ENCODE results near the gene TRAPPC1. TPM values are rescaled to one million over a fixed set of nuclear protein-coding genes. Genes with fewer than 3 reads are reported as not detected.

Gene TRAPPC1
- total RNA-seq, 1 donor from 2014 or later, result 129 TPM

GRCh38 chr17:7897090-7897489, 34.7 kb downstream of the TRAPPC1 start:
- H3K27me3 Mint-ChIP-seq, result no peaks in the 10 kb centered on the region
- H3K27ac Mint-ChIP-seq, result no peak overlapping the region
- CTCF ChIA-PET, result interaction anchor here (1.7 to 1.9 kb wide), 2 partner anchors 34 to 153 kb away, joined by 5 to 7 read pairs; no protein-coding TSS in a partner anchor
- POLR2A ChIA-PET, result no interaction called here
- no peaks in the 10 kb centered on the region for H3K9me3 Mint-ChIP-seq
- H3K4me1 Mint-ChIP-seq, result no peaks in the 10 kb centered on the region
- DNase-seq, result no peak
- no peak for ATAC-seq (ENCODE audit: low read depth)
- H3K4me3 Mint-ChIP-seq, result no peak overlapping the region
- intact Hi-C loops (cut with micrococcal nuclease), result loop anchor here (1.0 kb wide), 1 partner anchor 75 kb away; no protein-coding TSS in a partner anchor
- H3K36me3 Mint-ChIP-seq (ENCODE audit: low read depth), result peaks cover 83% of the 10 kb centered on the region
- TF ChIP-seq CTCF (IDR thresholded peaks at IDR 0.05), result no peak

GRCh38 chr17:7894866-7895265, 36.9 kb downstream of the TRAPPC1 start:
- H3K4me3 Mint-ChIP-seq, result no peak overlapping the region
- CTCF ChIA-PET, result interaction anchor here (0.8 kb wide), 1 partner anchor 33 kb away, joined by 4 read pairs; no protein-coding TSS in a partner anchor
- POLR2A ChIA-PET, result interaction anchor here (1.1 kb wide), 1 partner anchor 9 kb away, joined by 16 read pairs; no protein-coding TSS in a partner anchor
- ATAC-seq (ENCODE audit: low read depth) (no peak), DNase-seq (no peak)
- H3K9me3 Mint-ChIP-seq, result no peaks in the 10 kb centered on the region
- TF ChIP-seq CTCF (IDR thresholded peaks at IDR 0.05), result no peak
- H3K4me1 Mint-ChIP-seq, result no peaks in the 10 kb centered on the region
- intact Hi-C loops (cut with micrococcal nuclease), result no loop called here
- peaks cover 82% of the 10 kb centered on the region for H3K36me3 Mint-ChIP-seq (ENCODE audit: low read depth)
- H3K27me3 Mint-ChIP-seq, result no peaks in the 10 kb centered on the region
- no peak overlapping the region for H3K27ac Mint-ChIP-seq

GRCh38 chr17:7894226-7894625, 37.5 kb downstream of the TRAPPC1 start:
- Mint-ChIP-seq H3K9me3 (no peaks in the 10 kb centered on the region), H3K27me3 (no peaks in the 10 kb centered on the region), H3K36me3 (ENCODE audit: low read depth) (peaks cover 76% of the 10 kb centered on the region), H3K4me3 (no peak overlapping the region), H3K27ac (no peak overlapping the region), H3K4me1 (no peaks in the 10 kb centered on the region)
- ChIA-PET CTCF (no interaction called here), POLR2A (no interaction called here)
- DNase-seq, result no peak
- no peak for TF ChIP-seq CTCF (IDR thresholded peaks at IDR 0.05)
- intact Hi-C loops (cut with micrococcal nuclease), result no loop called here
- no peak for ATAC-seq (ENCODE audit: low read depth)

- CTCF ChIA-PET, result no interaction called here
- no peak for ATAC-seq (ENCODE audit: low read depth)
- intact Hi-C loops (cut with micrococcal nuclease), result no loop called here
Measured at GRCh38 chr17:7893187-7893880, 38.4 kb downstream of the TRAPPC1 start.

More at GRCh38 chr17:7893187-7893880, 38.4 kb downstream of the TRAPPC1 start:
- no peak for TF ChIP-seq CTCF (IDR thresholded peaks at IDR 0.05)
- Mint-ChIP-seq H3K27ac (no peak overlapping the region), H3K9me3 (no peaks in the 10 kb centered on the region), H3K36me3 (ENCODE audit: low read depth) (peaks cover 67% of the 10 kb centered on the region), H3K4me1 (no peaks in the 10 kb centered on the region), H3K27me3 (no peaks in the 10 kb centered on the region), H3K4me3 (no peak overlapping the region)
- POLR2A ChIA-PET, result no interaction called here
- no peak for DNase-seq

All from activated B cell treated with CpG ODN at 0.5 μM for 24 hours (primary cell).